ENCODE measurements around the gene TMEM178B. TPM values are rescaled to one million over a fixed set of nuclear protein-coding genes. Genes with fewer than 3 reads are reported as not detected.

TMEM178B gene
- total and polyA plus RNA-seq, 2 experiments from 2014 or later, result 0.24 to 0.30 TPM

DNA sequence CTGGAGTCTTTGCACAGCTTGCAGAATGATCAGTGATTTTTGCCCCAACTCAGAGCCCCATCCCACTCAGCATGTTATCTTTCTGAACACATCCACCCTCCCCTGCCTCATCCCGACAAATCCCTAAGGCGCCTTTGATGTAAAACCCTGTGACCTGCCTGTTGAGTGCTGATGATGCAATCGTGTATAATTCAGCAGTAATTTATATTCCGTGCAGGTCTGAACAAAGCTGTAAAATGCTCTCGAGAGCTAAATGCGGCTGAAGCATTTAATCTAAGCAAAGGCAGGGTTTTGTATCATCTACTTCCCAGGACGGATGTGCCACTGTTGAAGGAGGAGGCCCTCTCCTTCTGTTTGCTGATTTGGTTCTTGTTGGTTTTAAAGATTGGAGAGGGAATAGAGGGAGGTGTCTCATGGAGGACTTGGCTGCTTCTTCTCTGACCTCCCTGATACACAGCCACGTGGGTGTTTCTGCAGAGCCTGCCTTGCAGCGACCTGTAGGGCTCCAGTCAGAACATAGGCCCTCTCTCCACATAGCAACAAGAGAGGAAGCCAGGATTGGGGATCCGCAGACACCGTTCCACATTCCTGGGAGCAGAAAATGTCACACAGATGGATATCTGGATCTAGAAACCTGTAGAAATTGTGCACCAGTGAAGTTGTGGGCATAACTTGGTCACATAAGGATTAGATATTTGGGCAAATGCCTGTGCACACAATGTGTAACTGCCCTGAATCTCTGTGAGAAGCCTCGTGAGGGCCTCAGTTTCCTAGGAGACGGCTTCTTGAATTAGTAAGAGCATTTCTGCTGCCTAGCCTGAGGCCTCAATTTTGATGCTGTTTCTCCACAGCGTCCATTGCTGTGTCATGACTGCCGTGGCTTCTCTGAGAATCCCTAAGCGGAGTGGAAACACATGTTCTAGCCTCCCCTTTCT is 387.2 kb downstream of the TMEM178B start:
- peaks cover 4% of the 10 kb centered on the region for H3K4me1 ChIP-seq (ENCODE audit: insufficient read depth)
- 55% methylated on average over 16 of the region's 16 CpGs for WGBS (ENCODE audit: low lambda C conversion rate, missing lambda C conversion rate)
- peak overlapping the region; percentile 11 for H3K27ac ChIP-seq
- TF ChIP-seq EZH2phosphoT487 (IDR thresholded peaks at IDR 0.05; ENCODE audit: low read depth, severe bottlenecking, unreplicated experiment) (no peak), EZH2 (IDR thresholded peaks at IDR 0.05; ENCODE audit: borderline replicate concordance) (no peak)
- TF ChIP-seq, protein P1, sequence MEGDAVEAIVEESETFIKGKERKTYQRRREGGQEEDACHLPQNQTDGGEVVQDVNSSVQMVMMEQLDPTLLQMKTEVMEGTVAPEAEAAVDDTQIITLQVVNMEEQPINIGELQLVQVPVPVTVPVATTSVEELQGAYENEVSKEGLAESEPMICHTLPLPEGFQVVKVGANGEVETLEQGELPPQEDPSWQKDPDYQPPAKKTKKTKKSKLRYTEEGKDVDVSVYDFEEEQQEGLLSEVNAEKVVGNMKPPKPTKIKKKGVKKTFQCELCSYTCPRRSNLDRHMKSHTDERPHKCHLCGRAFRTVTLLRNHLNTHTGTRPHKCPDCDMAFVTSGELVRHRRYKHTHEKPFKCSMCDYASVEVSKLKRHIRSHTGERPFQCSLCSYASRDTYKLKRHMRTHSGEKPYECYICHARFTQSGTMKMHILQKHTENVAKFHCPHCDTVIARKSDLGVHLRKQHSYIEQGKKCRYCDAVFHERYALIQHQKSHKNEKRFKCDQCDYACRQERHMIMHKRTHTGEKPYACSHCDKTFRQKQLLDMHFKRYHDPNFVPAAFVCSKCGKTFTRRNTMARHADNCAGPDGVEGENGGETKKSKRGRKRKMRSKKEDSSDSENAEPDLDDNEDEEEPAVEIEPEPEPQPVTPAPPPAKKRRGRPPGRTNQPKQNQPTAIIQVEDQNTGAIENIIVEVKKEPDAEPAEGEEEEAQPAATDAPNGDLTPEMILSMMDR (IDR thresholded peaks at IDR 0.05; ENCODE audit: poor library complexity), result no peak
- H3K27me3 ChIP-seq, result no peaks in the 10 kb centered on the region
- no peaks in the 10 kb centered on the region for H3K9me2 ChIP-seq (replicated peaks; ENCODE audit: insufficient read depth)
- H4K20me1 ChIP-seq (ENCODE audit: insufficient read depth, poor library complexity, severe bottlenecking), result no peaks in the 10 kb centered on the region
- peak overlapping the region; percentile 27 for H3K4me2 ChIP-seq
- H3K36me3 ChIP-seq (replicated peaks; ENCODE audit: insufficient read depth, low read depth), result no peaks in the 10 kb centered on the region
- DNase-seq (ENCODE audit: low spot score), result peak; percentile 19
- H3K79me2 ChIP-seq, result no peaks in the 10 kb centered on the region
- no peak overlapping the region for H3K4me3 ChIP-seq
- no peak overlapping the region for H2AFZ ChIP-seq
- H3K9me3 ChIP-seq (ENCODE audit: low read depth), result no peaks in the 10 kb centered on the region

DNA sequence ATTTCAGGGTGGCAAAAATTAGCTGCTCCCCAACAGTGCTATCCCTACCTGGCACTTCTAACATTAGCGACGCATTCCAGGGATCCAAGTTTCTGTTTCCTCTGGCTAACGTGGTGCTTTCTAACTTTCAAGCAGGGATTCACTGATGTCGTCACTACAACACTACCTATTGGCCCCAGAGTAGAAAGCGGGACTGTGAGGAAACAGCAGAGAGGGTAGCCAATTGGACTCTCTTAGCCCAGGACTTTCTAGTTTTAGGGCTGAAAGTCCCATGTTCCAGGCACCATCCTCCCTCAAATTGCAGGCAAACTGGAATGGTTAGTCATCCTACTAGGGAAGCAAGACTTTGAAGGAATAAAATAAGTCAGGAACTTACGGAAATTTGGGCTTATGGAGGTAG is 388.1 kb downstream of the TMEM178B start:
- Histone ChIP-seq H3K27me3 (no peaks in the 10 kb centered on the region), H3K9me3 (ENCODE audit: low read depth) (no peaks in the 10 kb centered on the region), H3K36me3 (replicated peaks; ENCODE audit: insufficient read depth, low read depth) (no peaks in the 10 kb centered on the region), H2AFZ (no peak overlapping the region), H3K27ac (no peak overlapping the region), H3K4me1 (ENCODE audit: insufficient read depth) (peaks cover 4% of the 10 kb centered on the region), H3K9me2 (replicated peaks; ENCODE audit: insufficient read depth) (no peaks in the 10 kb centered on the region), H4K20me1 (ENCODE audit: insufficient read depth, poor library complexity, severe bottlenecking) (no peaks in the 10 kb centered on the region), H3K4me2 (no peak overlapping the region), H3K79me2 (no peaks in the 10 kb centered on the region), H3K4me3 (no peak overlapping the region)
- DNase-seq (ENCODE audit: low spot score), result no peak
- TF ChIP-seq EZH2 (IDR thresholded peaks at IDR 0.05; ENCODE audit: borderline replicate concordance) (no peak), EZH2phosphoT487 (IDR thresholded peaks at IDR 0.05; ENCODE audit: low read depth, severe bottlenecking, unreplicated experiment) (no peak)
- TF ChIP-seq, protein P1 (IDR thresholded peaks at IDR 0.05; ENCODE audit: poor library complexity), result no peak
- 91% methylated on average over 6 of the region's 6 CpGs for WGBS (ENCODE audit: low lambda C conversion rate, missing lambda C conversion rate)

DNA sequence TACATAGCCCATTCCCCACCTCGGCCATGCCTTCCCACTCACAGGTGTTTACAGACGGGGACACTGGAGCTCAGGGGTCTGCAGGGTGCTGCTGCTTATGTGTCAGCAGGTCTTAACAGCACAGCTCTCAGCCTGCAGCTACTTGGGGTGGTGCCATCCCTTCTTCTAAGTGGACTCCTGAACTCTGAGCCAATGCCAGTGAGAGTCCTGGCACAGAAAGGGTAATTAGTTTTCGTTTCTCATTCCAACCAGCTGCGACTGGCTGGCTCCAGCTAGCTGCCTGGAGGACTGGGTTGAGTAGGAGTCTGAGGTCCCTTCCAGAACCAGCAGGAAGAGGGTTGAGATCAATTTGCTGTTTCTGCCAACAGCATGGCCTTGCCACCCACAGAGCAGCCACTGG is 389.1 kb downstream of the TMEM178B start:
- no peaks in the 10 kb centered on the region for H3K9me2 ChIP-seq (replicated peaks; ENCODE audit: insufficient read depth)
- H3K9me3 ChIP-seq (ENCODE audit: low read depth), result no peaks in the 10 kb centered on the region
- no peaks in the 10 kb centered on the region for H4K20me1 ChIP-seq (ENCODE audit: insufficient read depth, poor library complexity, severe bottlenecking)
- H3K27me3 ChIP-seq, result no peaks in the 10 kb centered on the region
- no peak for DNase-seq (ENCODE audit: low spot score)
- H3K4me2 ChIP-seq, result no peak overlapping the region
- no peak overlapping the region for H2AFZ ChIP-seq
- WGBS (ENCODE audit: low lambda C conversion rate, missing lambda C conversion rate), result 80% methylated on average over 3 of the region's 4 CpGs
- H3K36me3 ChIP-seq (replicated peaks; ENCODE audit: insufficient read depth, low read depth), result no peaks in the 10 kb centered on the region
- H3K79me2 ChIP-seq, result no peaks in the 10 kb centered on the region
- H3K4me1 ChIP-seq (ENCODE audit: insufficient read depth), result peaks cover 4% of the 10 kb centered on the region
- H3K27ac ChIP-seq, result no peak overlapping the region
- H3K4me3 ChIP-seq, result no peak overlapping the region
- TF ChIP-seq EZH2phosphoT487 (IDR thresholded peaks at IDR 0.05; ENCODE audit: low read depth, severe bottlenecking, unreplicated experiment) (no peak), EZH2 (IDR thresholded peaks at IDR 0.05; ENCODE audit: borderline replicate concordance) (no peak)
- TF ChIP-seq, protein P1 (IDR thresholded peaks at IDR 0.05; ENCODE audit: poor library complexity), result no peak
